CD4-positive, alpha-beta T cell treated with Interleukin-4 for 1 hour (primary cell): ENCODE data around the gene ADGRF1.
"Not testable (repeated sequence)": the region's sequence is repeated elsewhere in the genome, so short reads cannot be mapped to it uniquely, and the experiment has no call there.

Experiments
- DNase-seq, 2 donors: peaks; one replicate each; pipeline ENCODE4 v3.0.0-alpha.2; 2020 to 2022

Gene ADGRF1

GRCh38 chr6:47019941-47020340 lies 22.2 kb downstream of the ADGRF1 start:
- DNase-seq: no peak

DNA sequence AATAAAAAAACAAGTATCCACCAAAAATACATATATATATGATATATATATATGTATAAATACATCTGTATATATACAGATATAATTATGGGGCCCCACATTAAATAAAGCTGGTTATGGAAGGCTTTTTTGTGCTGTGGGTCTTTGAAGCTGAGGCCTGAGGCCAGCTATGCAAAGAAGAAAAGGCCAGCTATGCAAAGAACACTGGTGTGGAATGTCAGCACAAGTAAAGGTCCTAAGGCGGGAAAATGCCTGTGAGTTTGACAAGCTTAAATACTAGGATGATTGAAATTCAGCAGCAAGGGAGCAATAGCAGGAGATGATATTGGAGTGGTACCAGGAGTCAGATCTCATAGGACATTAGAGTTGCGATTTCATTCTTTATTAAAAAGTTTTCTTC lies 25.2 kb downstream of the ADGRF1 start:
- no peak for DNase-seq

GRCh38 chr6:47016261-47016660 lies 25.9 kb downstream of the ADGRF1 start:
- DNase-seq: no peak

GRCh38 chr6:47014401-47014800 lies 27.7 kb downstream of the ADGRF1 start:
- DNase-seq: no peak

GRCh38 chr6:47009583-47009982 lies 32.5 kb downstream of the ADGRF1 start:
- DNase-seq: no peak

GRCh38 chr6:47008397-47008763 lies 33.8 kb downstream of the ADGRF1 start:
- DNase-seq: no peak

GRCh38 chr6:47007657-47008396 lies 34.3 kb downstream of the ADGRF1 start:
- DNase-seq: no peak

DNA sequence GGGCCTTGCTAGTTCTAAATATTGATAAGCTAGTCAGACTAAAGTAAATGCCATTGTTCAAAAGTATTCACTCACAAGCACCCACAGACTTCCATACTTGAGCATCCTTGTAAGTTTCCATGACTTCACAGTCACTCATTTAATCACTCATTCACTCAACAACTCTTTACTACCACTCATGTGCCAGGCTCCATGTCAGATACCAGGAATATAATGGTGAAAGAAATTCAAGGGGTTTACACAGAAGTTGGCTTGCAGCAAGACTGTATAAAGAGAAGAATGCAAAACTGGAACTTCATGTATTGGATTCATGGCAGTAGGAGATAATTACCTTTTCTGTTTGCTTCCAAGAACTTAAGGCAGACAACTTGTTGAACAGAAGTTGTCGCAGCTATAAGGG lies 36.6 kb downstream of the ADGRF1 start:
- DNase-seq: no peak

DNA sequence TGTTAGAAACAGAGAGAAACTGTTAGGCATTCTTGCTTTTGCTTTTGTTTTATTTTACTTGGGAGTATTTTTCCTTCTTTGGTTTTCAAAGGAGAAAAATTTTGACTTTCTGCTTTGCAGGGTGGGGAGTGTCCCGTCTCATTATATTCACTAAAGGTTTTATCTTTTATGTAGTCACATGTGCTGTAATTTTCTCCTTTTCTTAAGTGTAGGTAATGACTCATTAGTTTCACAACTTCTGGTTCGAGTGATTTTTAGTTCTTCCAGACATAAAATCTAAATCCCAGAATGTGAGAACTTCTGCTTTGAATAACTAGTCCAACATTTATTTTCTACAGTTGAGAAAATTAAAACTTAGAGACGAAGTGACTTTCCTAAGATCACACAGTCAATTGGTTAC lies 37.7 kb downstream of the ADGRF1 start:
- no peak for DNase-seq

DNA sequence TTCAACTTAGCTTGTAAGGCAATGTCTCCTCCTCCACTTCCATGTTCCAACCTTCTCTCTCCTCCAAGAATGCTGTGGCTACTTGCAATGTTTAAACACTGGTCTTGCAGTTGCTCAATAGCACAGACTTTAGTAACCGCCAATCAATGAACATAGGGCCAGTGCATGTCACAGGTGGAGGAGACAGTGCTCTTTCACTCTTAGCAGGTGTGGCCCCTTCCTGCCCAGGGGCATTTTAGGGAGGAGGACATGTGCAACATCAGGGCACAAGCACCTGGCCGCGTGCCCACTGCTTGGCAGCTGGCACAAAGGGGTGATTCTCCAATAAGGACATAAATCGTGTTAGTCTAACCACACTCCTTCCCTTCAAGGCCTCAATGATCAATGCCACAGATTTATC lies 41.3 kb downstream of the ADGRF1 start:
- no peak for DNase-seq

DNA sequence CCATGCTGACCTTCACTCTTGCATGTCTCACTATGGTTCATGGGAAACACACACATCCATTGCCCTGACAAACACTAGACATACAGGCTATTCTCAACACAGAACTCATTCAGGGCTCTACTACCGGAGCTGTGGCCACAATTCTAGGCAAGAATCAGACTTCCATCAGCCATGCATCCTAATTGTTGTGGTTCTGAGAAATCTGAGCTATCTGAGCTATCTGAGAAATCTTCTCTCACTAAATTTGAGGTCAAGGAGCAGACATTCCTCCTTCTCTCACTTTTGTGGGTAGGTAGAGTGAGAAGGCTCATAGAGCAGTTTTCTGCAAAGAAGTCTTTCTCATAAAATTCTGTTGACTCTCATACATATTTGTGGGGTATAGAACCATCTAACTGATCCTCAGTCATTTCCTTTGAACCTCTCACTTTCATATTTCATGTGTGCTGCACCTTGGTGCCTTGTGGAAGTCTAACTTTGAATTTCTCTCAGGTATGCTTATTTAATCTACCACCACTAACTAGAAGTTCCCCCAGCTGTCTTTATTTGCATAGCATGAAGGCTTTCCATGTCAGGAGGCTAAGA lies 43.6 kb downstream of the ADGRF1 start:
- DNase-seq: no peak

- no peak for DNase-seq
Measured at GRCh38 chr6:46997646-46998045, 44.5 kb downstream of the ADGRF1 start.

GRCh38 chr6:46996860-46997641 lies 45.1 kb downstream of the ADGRF1 start:
- DNase-seq: no peak

- no peak for DNase-seq
Measured at GRCh38 chr6:46994933-46995332, 47.2 kb downstream of the ADGRF1 start.

GRCh38 chr6:46993846-46994245 lies 48.3 kb downstream of the ADGRF1 start:
- no peak for DNase-seq

DNA sequence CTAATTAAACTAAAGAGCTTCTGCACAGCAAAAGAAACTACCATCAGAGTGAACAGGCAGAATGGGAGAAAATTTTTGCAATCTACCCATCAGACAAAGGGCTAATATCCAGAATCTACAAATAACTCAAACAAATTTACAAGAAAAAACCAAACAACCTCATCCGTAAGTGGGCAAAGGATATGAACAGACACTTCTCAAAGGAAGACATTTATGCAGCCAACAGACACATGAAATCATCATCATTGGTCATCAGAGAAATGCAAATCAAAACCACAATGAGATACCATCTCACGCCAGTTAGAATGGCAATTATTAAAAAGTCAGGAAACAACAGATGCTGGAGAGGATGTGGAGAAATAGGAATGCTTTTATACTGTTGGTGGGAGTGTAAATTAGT lies 49.7 kb downstream of the ADGRF1 start:
- not testable (repeated sequence) for DNase-seq

- not testable (repeated sequence) for DNase-seq
Measured at GRCh38 chr6:46990818-46991510, 51.2 kb downstream of the ADGRF1 start.

GRCh38 chr6:46990031-46990644 lies 52.0 kb downstream of the ADGRF1 start:
- DNase-seq: no peak

GRCh38 chr6:46989398-46989797 lies 52.7 kb downstream of the ADGRF1 start:
- DNase-seq: no peak

DNA sequence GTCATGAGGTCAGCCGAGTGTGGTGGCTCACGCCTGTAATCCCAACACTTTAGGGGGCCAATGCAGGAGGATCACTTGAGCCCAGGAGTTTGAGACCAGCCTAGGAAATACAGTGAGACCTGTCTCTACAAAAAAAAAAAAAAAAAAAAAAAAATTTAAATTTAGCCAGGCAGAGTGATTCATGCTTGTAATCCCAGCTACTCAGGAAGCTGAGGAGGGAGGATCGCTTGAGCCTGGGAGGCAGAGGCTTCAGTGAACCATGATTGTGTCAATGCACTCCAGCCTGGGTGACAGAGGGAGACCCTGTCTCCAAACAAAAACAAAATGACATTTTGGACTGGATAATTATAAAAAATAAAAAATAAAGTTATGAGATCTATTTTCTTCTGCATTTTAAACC lies 56.2 kb downstream of the ADGRF1 start:
- DNase-seq: no peak

GRCh38 chr6:46983007-46983411 lies 59.1 kb downstream of the ADGRF1 start:
- no peak for DNase-seq

DNA sequence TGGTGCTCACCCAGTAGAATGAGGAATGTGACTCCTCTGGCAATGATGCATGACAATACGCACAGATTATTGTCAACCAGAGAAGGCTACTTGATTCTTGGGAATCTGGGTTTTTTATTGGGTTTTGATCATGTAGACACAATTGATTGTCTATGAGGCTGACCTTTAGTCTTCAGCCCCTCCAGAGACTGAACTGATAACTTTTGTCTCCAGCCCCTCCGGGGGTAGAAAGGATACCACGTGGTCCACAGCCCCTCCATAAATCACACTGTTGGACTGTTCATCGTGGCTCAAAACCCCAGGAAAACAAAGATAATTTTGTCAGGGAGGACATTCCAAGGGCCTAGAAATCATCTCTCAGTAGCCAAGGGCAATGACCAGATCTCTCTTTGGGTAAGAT lies 62.9 kb downstream of the ADGRF1 start:
- no peak for DNase-seq

DNA sequence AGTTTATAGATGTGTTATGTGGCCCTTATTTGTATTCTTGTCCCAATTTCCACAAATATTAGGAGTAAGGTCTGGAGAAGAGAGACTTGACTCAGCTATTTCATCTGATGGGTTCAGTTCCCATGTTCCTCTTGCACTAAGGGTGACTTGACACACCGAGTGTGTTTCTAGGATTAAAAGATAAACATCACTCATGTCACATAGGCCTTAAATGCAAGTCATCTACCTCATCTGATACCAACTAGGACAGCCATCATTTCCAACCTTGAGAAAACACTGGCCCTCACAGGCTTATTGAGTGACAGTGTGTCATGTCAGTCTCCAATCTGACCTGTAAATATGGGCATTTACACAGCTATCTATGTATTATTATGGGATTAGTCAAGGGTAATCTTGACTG lies 67.3 kb downstream of the ADGRF1 start:
- DNase-seq: no peak
